Activated gamma-delta T cell treated with Interleukin-2 at 50 U/mL for 16 hours (primary cell): ENCODE data around the gene ZNF883.

Experiments used
- DNase-seq: peaks from one replicate; pipeline ENCODE4 v3.0.0-alpha.2; 2020

ZNF883 gene

GRCh38 chr9:112917047-112917986 is 94.7 kb downstream of the ZNF883 start:
- DNase-seq = no peak

- no peak for DNase-seq
These were observed 97.5 kb downstream of the ZNF883 start for GRCh38 chr9:112914524-112914923.

- no peak for DNase-seq
These were observed 98.7 kb downstream of the ZNF883 start for GRCh38 chr9:112913326-112913725.

GRCh38 chr9:112912636-112913035 is 99.4 kb downstream of the ZNF883 start:
- no peak for DNase-seq

- no peak for DNase-seq
These were observed 100.3 kb downstream of the ZNF883 start for GRCh38 chr9:112911736-112912135.
